Measurements from ENCODE around the gene GEMIN7. TPM values are rescaled to one million over a fixed set of nuclear protein-coding genes. Genes with fewer than 3 reads are reported as not detected.
A peak's percentile ranks its signal among the peaks of the same experiment; 100 is the strongest.

The GEMIN7 gene
- total and polyA plus RNA-seq, 2 of the 13 experiments (the other 11 are each of a cell fraction or from before 2014, with no cell fraction given): 24.1 to 30.6 TPM

DNA sequence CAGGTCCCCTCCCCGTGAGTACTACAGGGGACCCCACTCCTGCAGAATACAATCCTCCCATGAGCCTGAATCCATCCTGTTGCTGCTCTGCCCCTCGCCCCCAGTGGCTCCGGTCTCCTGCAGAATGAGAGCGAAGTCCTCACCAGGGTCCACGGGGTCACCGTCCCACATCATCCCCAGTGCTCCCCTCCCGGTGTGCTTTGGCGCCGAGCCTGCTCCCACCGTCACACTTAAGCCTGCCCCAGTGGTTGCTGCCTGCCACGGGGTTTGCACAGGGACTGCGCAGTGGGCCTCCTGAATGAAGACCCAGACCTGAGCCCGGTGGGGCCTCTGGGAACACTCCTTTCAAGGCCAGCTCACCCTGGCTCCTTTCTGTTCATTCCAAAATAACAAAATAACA, 51.2 kb downstream of the GEMIN7 start (continued):
- TF ChIP-seq, protein P1, sequence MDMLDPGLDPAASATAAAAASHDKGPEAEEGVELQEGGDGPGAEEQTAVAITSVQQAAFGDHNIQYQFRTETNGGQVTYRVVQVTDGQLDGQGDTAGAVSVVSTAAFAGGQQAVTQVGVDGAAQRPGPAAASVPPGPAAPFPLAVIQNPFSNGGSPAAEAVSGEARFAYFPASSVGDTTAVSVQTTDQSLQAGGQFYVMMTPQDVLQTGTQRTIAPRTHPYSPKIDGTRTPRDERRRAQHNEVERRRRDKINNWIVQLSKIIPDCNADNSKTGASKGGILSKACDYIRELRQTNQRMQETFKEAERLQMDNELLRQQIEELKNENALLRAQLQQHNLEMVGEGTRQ (IDR thresholded peaks at IDR 0.05; ENCODE audit: low read depth, low read length): no peak
- TF ChIP-seq, protein P1 (CRISPR knock-in tag; IDR thresholded peaks at IDR 0.05; ENCODE audit: borderline replicate concordance): no peak
- TF ChIP-seq HCFC1 (IDR thresholded peaks at IDR 0.05; ENCODE audit: low read depth, low read length) (no peak), RAD21 (CRISPR knock-in tag; IDR thresholded peaks at IDR 0.05) (no peak), RXRB (CRISPR knock-in tag; IDR thresholded peaks at IDR 0.05; ENCODE audit: borderline replicate concordance) (peak; percentile 17; the same call in 1 of the 2 replicates), SMAD3 (CRISPR knock-in tag; IDR thresholded peaks at IDR 0.05) (no peak), SIN3B (IDR thresholded peaks at IDR 0.05; ENCODE audit: low read length) (no peak), ZNF652 (CRISPR knock-in tag; IDR thresholded peaks at IDR 0.05; ENCODE audit: borderline replicate concordance, low read depth) (no peak), ZBTB8A (CRISPR knock-in tag; IDR thresholded peaks at IDR 0.05; ENCODE audit: borderline replicate concordance, low read depth) (no peak), KDM5A (IDR thresholded peaks at IDR 0.05; ENCODE audit: borderline replicate concordance, low read length) (no peak), EHMT2 (IDR thresholded peaks at IDR 0.05; ENCODE audit: borderline replicate concordance, low read depth, low read length) (no peak), POLR2AphosphoS2 (IDR thresholded peaks at IDR 0.05; ENCODE audit: low read depth, low read length) (no peak), CTCF (CRISPR knock-in tag; IDR thresholded peaks at IDR 0.05) (0 out of 2 replicates have a peak, but pooled peaks have one; percentile 11), ZNF775 (CRISPR knock-in tag; IDR thresholded peaks at IDR 0.05; ENCODE audit: borderline replicate concordance) (no peak), XBP1 (CRISPR knock-in tag; IDR thresholded peaks at IDR 0.05) (no peak), TEAD3 (CRISPR knock-in tag; optimal IDR thresholded peaks at IDR 0.05; ENCODE audit: borderline replicate concordance) (no peak)
- TF ChIP-seq, protein P2, sequence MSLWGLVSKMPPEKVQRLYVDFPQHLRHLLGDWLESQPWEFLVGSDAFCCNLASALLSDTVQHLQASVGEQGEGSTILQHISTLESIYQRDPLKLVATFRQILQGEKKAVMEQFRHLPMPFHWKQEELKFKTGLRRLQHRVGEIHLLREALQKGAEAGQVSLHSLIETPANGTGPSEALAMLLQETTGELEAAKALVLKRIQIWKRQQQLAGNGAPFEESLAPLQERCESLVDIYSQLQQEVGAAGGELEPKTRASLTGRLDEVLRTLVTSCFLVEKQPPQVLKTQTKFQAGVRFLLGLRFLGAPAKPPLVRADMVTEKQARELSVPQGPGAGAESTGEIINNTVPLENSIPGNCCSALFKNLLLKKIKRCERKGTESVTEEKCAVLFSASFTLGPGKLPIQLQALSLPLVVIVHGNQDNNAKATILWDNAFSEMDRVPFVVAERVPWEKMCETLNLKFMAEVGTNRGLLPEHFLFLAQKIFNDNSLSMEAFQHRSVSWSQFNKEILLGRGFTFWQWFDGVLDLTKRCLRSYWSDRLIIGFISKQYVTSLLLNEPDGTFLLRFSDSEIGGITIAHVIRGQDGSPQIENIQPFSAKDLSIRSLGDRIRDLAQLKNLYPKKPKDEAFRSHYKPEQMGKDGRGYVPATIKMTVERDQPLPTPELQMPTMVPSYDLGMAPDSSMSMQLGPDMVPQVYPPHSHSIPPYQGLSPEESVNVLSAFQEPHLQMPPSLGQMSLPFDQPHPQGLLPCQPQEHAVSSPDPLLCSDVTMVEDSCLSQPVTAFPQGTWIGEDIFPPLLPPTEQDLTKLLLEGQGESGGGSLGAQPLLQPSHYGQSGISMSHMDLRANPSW (CRISPR knock-in tag; IDR thresholded peaks at IDR 0.05; ENCODE audit: borderline replicate concordance): no peak
- TF ChIP-seq, protein P3, sequence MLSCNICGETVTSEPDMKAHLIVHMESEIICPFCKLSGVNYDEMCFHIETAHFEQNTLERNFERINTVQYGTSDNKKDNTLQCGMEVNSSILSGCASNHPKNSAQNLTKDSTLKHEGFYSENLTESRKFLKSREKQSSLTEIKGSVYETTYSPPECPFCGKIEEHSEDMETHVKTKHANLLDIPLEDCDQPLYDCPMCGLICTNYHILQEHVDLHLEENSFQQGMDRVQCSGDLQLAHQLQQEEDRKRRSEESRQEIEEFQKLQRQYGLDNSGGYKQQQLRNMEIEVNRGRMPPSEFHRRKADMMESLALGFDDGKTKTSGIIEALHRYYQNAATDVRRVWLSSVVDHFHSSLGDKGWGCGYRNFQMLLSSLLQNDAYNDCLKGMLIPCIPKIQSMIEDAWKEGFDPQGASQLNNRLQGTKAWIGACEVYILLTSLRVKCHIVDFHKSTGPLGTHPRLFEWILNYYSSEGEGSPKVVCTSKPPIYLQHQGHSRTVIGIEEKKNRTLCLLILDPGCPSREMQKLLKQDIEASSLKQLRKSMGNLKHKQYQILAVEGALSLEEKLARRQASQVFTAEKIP (CRISPR knock-in tag; IDR thresholded peaks at IDR 0.05; ENCODE audit: borderline replicate concordance): no peak
- TF ChIP-seq, protein P4, sequence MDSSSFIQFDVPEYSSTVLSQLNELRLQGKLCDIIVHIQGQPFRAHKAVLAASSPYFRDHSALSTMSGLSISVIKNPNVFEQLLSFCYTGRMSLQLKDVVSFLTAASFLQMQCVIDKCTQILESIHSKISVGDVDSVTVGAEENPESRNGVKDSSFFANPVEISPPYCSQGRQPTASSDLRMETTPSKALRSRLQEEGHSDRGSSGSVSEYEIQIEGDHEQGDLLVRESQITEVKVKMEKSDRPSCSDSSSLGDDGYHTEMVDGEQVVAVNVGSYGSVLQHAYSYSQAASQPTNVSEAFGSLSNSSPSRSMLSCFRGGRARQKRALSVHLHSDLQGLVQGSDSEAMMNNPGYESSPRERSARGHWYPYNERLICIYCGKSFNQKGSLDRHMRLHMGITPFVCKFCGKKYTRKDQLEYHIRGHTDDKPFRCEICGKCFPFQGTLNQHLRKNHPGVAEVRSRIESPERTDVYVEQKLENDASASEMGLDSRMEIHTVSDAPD (CRISPR knock-in tag; IDR thresholded peaks at IDR 0.05): no peak
- TF ChIP-seq, protein P5, sequence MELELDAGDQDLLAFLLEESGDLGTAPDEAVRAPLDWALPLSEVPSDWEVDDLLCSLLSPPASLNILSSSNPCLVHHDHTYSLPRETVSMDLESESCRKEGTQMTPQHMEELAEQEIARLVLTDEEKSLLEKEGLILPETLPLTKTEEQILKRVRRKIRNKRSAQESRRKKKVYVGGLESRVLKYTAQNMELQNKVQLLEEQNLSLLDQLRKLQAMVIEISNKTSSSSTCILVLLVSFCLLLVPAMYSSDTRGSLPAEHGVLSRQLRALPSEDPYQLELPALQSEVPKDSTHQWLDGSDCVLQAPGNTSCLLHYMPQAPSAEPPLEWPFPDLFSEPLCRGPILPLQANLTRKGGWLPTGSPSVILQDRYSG (CRISPR knock-in tag; IDR thresholded peaks at IDR 0.05): no peak
